IMR-90 (cell line): ENCODE data around the gene SPEG. TPM values are rescaled to one million over a fixed set of nuclear protein-coding genes. Genes with fewer than 3 reads are reported as not detected.

ENCODE experiments used
- BHLHE40 ChIP-seq: fragments of 150-350 bp; IDR thresholded peaks from 2 replicates; pipeline ENCODE4 v1.6.1; 2016; ENCODE audit warnings: mild to moderate bottlenecking, low read depth, low read length
- MXI1 ChIP-seq: IDR thresholded peaks from 2 replicates; pipeline ENCODE4 v1.6.1; 2012; ENCODE audit warnings: low read depth, mild to moderate bottlenecking, low read length, moderate library complexity, borderline replicate concordance
- RCOR1 ChIP-seq: IDR thresholded peaks from 2 replicates; pipeline ENCODE4 v1.6.1; 2012; ENCODE audit warnings: mild to moderate bottlenecking, low read length, improper control_type of control experiment; ENCODE audit not compliant: insufficient replicate concordance
- polyA plus RNA-seq, 3 experiments: library from polyadenylated mRNA; depleted of rRNA; stranded (reverse); fragments of >200 nt; gene quantifications; 2 replicates each; pipeline ENCODE4 v1.2.3, GENCODE V29; 2012; ENCODE audit warnings: low replicate concordance in 1 of 3
- total RNA-seq: library from RNA; depleted of rRNA; stranded (reverse); fragments of >200 nt; gene quantifications from 2 replicates; pipeline ENCODE4 v1.2.3, GENCODE V29; 2012

SPEG gene
- total and polyA plus RNA-seq, 2 of the 4 experiments (the other 2 are of a cell fraction): 6.8 to 81.6 TPM

GRCh38 chr2:219442256-219443015 is 7.8 kb downstream of the SPEG start (continued):
- TF ChIP-seq RCOR1 (no peak), BHLHE40 (no peak), MXI1 (no peak)
